Cardiac muscle cell (in vitro differentiated cells and primary cell): Measurements from ENCODE around the gene DPP8. TPM values are rescaled to one million over a fixed set of nuclear protein-coding genes. Genes with fewer than 3 reads are reported as not detected.

Source experiments
- DNase-seq, 2 donors: peaks; one replicate each; pipeline versions ENCODE4 v3.0.0 to v3.0.0-alpha.2; 2010 to 2017; ENCODE audit warnings: low read depth in 1 of 2, low spot score in 1 of 2
- H3K27ac ChIP-seq: fragments of 200-600 bp; sonication (generic); 2 replicates; pipeline ENCODE4 v1.5.1; 2016
- H3K27me3 ChIP-seq: fragments of 200-600 bp; sonication (generic); 2 replicates; pipeline ENCODE4 v1.6.0; 2016; ENCODE audit warnings: control low read depth
- H3K36me3 ChIP-seq: fragments of 200-600 bp; sonication (generic); 2 replicates; pipeline ENCODE4 v1.5.1; 2016; ENCODE audit warnings: control low read depth
- H3K4me1 ChIP-seq: fragments of 200-600 bp; sonication (generic); 2 replicates; pipeline ENCODE4 v1.8.1; 2017; ENCODE audit warnings: low read depth, mild to moderate bottlenecking, mixed run types
- H3K4me3 ChIP-seq: fragments of 200-600 bp; sonication (generic); 2 replicates; pipeline ENCODE4 v1.5.1; 2016; ENCODE audit warnings: mild to moderate bottlenecking
- H3K9me3 ChIP-seq: fragments of 200-600 bp; sonication (generic); 2 replicates; pipeline ENCODE4 v1.5.1; 2017; ENCODE audit warnings: low read depth, mild to moderate bottlenecking, control low read depth
- polyA plus RNA-seq: library from polyadenylated mRNA; unstranded; fragments of >200 nt; fragmentation: Nextera tagmentation; extraction: Ambion mirVana; gene quantifications from 2 replicates; pipeline ENCODE4 v1.2.1, GENCODE V29; 2016
- total RNA-seq: library from RNA; depleted of rRNA; stranded (reverse); fragments of >200 nt; gene quantifications from 2 replicates; pipeline ENCODE4 v1.2.3, GENCODE V29; 2016
- TF ChIP-seq, protein P1 (sequence below): IDR thresholded peaks from 2 replicates; pipeline ENCODE4 v1.5.1; 2012; ENCODE audit warnings: low read depth, mild to moderate bottlenecking, low read length

DPP8 gene
- total and polyA plus RNA-seq, 2 experiments from 2014 or later: 21.4 to 23.2 TPM

- H3K27me3 ChIP-seq: no peaks in the 10 kb centered on the region
- DNase-seq: peak; percentile 86 to 92
- peaks cover 5% of the 10 kb centered on the region for H3K4me1 ChIP-seq
- H3K4me3 ChIP-seq: peak within 1 kb of the TSS; percentile 42
- no peaks in the 10 kb centered on the region for H3K9me3 ChIP-seq
- no peaks in the 10 kb centered on the region for H3K36me3 ChIP-seq
- TF ChIP-seq, protein P1, sequence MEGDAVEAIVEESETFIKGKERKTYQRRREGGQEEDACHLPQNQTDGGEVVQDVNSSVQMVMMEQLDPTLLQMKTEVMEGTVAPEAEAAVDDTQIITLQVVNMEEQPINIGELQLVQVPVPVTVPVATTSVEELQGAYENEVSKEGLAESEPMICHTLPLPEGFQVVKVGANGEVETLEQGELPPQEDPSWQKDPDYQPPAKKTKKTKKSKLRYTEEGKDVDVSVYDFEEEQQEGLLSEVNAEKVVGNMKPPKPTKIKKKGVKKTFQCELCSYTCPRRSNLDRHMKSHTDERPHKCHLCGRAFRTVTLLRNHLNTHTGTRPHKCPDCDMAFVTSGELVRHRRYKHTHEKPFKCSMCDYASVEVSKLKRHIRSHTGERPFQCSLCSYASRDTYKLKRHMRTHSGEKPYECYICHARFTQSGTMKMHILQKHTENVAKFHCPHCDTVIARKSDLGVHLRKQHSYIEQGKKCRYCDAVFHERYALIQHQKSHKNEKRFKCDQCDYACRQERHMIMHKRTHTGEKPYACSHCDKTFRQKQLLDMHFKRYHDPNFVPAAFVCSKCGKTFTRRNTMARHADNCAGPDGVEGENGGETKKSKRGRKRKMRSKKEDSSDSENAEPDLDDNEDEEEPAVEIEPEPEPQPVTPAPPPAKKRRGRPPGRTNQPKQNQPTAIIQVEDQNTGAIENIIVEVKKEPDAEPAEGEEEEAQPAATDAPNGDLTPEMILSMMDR: no peak
- peak within 1 kb of the TSS; percentile 90 for H3K27ac ChIP-seq
Observed at GRCh38 chr15:65530318-65531111, 13.0 kb upstream of the DPP8 start, which contains the start of gene HACD3. HACD3 (plus strand) TSS chr15:65530463; CDS start chr15:65530632, 169 bp downstream.

DNA sequence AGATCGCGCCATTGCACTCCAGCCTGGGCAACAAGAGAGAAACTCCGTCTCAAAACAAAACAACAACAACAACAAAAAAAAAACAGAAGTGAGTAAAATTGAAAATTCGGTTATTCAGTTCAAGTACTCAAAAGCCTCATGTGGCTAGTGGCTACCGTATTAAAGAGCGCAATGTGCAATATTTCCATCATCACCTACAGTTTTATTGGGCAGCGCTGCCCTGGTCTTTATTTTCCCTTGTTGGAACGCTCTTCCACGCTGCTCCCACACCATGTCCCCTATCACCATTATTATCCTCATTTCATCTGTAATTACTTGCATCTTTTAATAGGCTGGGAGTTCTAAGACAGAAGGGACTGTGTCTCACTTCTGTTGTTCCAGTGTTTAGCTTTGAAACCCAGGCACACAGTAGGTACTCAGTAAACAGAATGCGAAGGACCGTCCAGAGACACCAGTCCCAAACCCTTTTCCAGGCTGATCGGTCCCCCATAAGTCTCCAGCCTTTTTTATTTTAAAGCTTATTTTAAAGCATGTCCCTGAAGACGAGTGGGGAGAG lies 12.4 kb upstream of the DPP8 start:
- H3K27me3 ChIP-seq: no peaks in the 10 kb centered on the region

GRCh38 chr15:65528461-65529060 lies 11.1 kb upstream of the DPP8 start:
- Histone ChIP-seq H3K36me3 (no peaks in the 10 kb centered on the region), H3K4me3 (no peak overlapping the region), H3K9me3 (no peaks in the 10 kb centered on the region), H3K27ac (no peak overlapping the region), H3K27me3 (no peaks in the 10 kb centered on the region), H3K4me1 (peaks cover 5% of the 10 kb centered on the region)
- DNase-seq: no peak
- TF ChIP-seq, protein P1: no peak

More for the DNA sequence above, 12.4 kb upstream of the DPP8 start:
- Histone ChIP-seq H3K9me3 (no peaks in the 10 kb centered on the region), H3K4me3 (peak overlapping the region; percentile 42), H3K4me1 (peaks cover 5% of the 10 kb centered on the region), H3K36me3 (no peaks in the 10 kb centered on the region), H3K27ac (peak overlapping the region; percentile 73)
- TF ChIP-seq, protein P1: no peak
- no peak for DNase-seq

DNA sequence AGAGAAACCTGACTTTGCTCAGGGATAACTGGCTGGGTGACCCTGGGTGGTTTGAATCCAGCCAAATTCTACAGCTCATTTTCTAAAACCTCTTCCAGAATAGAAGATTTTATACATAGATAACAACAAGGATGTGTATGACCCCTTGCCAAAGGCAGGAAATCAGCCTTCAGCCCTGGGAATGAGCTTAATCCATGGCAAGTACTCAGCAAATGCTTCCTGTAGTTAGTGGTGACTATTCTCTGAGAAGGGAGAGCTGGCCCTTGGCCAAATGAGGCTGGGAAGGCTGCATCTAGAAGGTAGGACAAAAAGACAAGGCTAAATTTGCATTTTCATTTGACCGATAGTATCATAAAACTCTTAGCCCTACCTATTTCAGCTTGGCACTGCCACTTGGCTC lies 8.1 kb upstream of the DPP8 start:
- no peaks in the 10 kb centered on the region for H3K27me3 ChIP-seq
- no peak overlapping the region for H3K4me3 ChIP-seq
- H3K9me3 ChIP-seq: no peaks in the 10 kb centered on the region
- TF ChIP-seq, protein P1: no peak
- H3K4me1 ChIP-seq: no peaks in the 10 kb centered on the region
- H3K36me3 ChIP-seq: no peaks in the 10 kb centered on the region
- DNase-seq: peak in 1 of 2 donors; percentile 58
- H3K27ac ChIP-seq: no peak overlapping the region

- no peak overlapping the region for H3K27ac ChIP-seq
- no peaks in the 10 kb centered on the region for H3K4me1 ChIP-seq
- no peak overlapping the region for H3K4me3 ChIP-seq
- TF ChIP-seq, protein P1: no peak
- DNase-seq: no peak
- H3K27me3 ChIP-seq: no peaks in the 10 kb centered on the region
- no peaks in the 10 kb centered on the region for H3K36me3 ChIP-seq
- H3K9me3 ChIP-seq: no peaks in the 10 kb centered on the region
Observed at GRCh38 chr15:65524226-65524625, 6.7 kb upstream of the DPP8 start.
